Tibial nerve (tissue), 4 donors: ENCODE measurements around the gene SERPINA6. TPM values are rescaled to one million over a fixed set of nuclear protein-coding genes. Genes with fewer than 3 reads are reported as not detected.

ENCODE experiments used
- DNase-seq, 2 donors: peaks; one replicate each; pipeline ENCODE4 v3.0.0-alpha.2; 2019; ENCODE audit warnings: low spot score in 2 of 2
- H3K27ac ChIP-seq, 4 donors: fragments of 200-600 bp; sonication (generic) in 3 of 4; one replicate each; pipeline ENCODE4 v1.5.1; 2017 to 2019; ENCODE audit warnings: mild to moderate bottlenecking in 1 of 4
- H3K27me3 ChIP-seq, 2 donors: fragments of 200-600 bp; sonication (generic) in 1 of 2; one replicate each; pipeline versions ENCODE4 v1.5.1 to v1.6.0; 2017 to 2019
- H3K36me3 ChIP-seq, 3 donors: fragments of 200-600 bp; sonication (generic); one replicate each; pipeline ENCODE4 v1.5.1; 2018 to 2019
- H3K4me1 ChIP-seq, 4 donors: fragments of 200-600 bp; sonication (generic) in 3 of 4; one replicate each; pipeline ENCODE4 v1.5.1; 2017 to 2019
- H3K4me3 ChIP-seq, 4 donors: fragments of 200-600 bp; sonication (generic) in 3 of 4; one replicate each; pipeline ENCODE4 v1.5.1; 2017 to 2019; ENCODE audit warnings: mild to moderate bottlenecking in 1 of 4, moderate library complexity in 1 of 4
- H3K9me3 ChIP-seq, 4 donors: fragments of 200-600 bp; sonication (generic) in 3 of 4; one replicate each; pipeline ENCODE4 v1.5.1; 2017 to 2019
- EP300 ChIP-seq, 2 donors: sonication (generic); formaldehyde crosslinking; IDR thresholded peaks; one replicate each; pipeline ENCODE4 v1.6.1; 2017; ENCODE audit warnings: antibody characterized with exemption in 2 of 2, mild to moderate bottlenecking in 1 of 2
- POLR2A ChIP-seq, 2 donors: fragments of 450-650 bp; IDR thresholded peaks; one replicate each; pipeline ENCODE4 v1.6.1; 2017; ENCODE audit warnings: antibody characterized with exemption in 2 of 2, mild to moderate bottlenecking in 2 of 2, moderate library complexity in 2 of 2
- WGBS, 2 donors: methylation state at CpG; one replicate each; pipeline ENCODE4 v1.1.5; 2018; 5-methylcytosine and 5-hydroxymethylcytosine counted together
- total RNA-seq, 4 donors: library from RNA; depleted of rRNA; stranded (reverse); fragments of >200 nt; gene quantifications; one replicate each; pipeline ENCODE4 v1.1.0, GENCODE V29; 2016
- TF ChIP-seq, protein P1 (sequence below), 5 experiments: fragments of 200-600 bp in 3 of 5; fragments of 450-650 bp in 2 of 5; sonication (generic) in 3 of 5; IDR thresholded peaks; one replicate each; pipeline ENCODE4 v1.5.1; 2016 to 2019; ENCODE audit warnings: antibody characterized with exemption in 5 of 5, mild to moderate bottlenecking in 3 of 5, moderate library complexity in 2 of 5

Gene SERPINA6
- total RNA-seq, 4 donors from 2014 or later, result 0.63 TPM; not detected in 3

DNA sequence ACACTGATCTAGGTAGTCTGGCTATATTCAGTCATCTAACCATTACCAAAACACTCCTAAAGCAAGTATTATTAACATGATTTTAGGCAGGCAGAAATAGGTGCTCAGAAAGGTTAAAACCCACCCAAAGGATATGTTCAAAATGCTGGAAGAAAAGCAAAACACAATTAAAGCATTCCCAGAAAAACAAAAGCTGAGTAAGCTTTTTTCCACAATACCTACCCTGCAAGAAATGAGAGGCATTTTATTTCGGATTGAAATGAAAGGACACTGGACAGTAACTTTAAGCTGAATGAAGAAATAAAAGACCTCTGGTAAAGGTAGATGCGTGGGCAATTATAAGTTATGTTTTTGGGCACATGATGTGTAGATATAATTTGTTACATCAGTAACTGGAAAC is 8.2 kb downstream of the SERPINA6 start:
- no peak overlapping the region for H3K27ac ChIP-seq
- H3K27me3 ChIP-seq, result no peaks in the 10 kb centered on the region
- no peaks in the 10 kb centered on the region for H3K4me1 ChIP-seq
- 87 to 92% methylated on average over 2 of the region's 2 CpGs for WGBS, 2 donors
- TF ChIP-seq POLR2A (IDR thresholded peaks at IDR 0.05), result no peak
- TF ChIP-seq, protein P1, sequence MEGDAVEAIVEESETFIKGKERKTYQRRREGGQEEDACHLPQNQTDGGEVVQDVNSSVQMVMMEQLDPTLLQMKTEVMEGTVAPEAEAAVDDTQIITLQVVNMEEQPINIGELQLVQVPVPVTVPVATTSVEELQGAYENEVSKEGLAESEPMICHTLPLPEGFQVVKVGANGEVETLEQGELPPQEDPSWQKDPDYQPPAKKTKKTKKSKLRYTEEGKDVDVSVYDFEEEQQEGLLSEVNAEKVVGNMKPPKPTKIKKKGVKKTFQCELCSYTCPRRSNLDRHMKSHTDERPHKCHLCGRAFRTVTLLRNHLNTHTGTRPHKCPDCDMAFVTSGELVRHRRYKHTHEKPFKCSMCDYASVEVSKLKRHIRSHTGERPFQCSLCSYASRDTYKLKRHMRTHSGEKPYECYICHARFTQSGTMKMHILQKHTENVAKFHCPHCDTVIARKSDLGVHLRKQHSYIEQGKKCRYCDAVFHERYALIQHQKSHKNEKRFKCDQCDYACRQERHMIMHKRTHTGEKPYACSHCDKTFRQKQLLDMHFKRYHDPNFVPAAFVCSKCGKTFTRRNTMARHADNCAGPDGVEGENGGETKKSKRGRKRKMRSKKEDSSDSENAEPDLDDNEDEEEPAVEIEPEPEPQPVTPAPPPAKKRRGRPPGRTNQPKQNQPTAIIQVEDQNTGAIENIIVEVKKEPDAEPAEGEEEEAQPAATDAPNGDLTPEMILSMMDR (IDR thresholded peaks at IDR 0.05), result no peak
- no peak for TF ChIP-seq EP300 (IDR thresholded peaks at IDR 0.05)
- peaks cover 0 to 18% (median 0%) of the 10 kb centered on the region in 4 donors for H3K9me3 ChIP-seq
- no peaks in the 10 kb centered on the region for H3K36me3 ChIP-seq
- no peak overlapping the region for H3K4me3 ChIP-seq
- DNase-seq, result no peak

DNA sequence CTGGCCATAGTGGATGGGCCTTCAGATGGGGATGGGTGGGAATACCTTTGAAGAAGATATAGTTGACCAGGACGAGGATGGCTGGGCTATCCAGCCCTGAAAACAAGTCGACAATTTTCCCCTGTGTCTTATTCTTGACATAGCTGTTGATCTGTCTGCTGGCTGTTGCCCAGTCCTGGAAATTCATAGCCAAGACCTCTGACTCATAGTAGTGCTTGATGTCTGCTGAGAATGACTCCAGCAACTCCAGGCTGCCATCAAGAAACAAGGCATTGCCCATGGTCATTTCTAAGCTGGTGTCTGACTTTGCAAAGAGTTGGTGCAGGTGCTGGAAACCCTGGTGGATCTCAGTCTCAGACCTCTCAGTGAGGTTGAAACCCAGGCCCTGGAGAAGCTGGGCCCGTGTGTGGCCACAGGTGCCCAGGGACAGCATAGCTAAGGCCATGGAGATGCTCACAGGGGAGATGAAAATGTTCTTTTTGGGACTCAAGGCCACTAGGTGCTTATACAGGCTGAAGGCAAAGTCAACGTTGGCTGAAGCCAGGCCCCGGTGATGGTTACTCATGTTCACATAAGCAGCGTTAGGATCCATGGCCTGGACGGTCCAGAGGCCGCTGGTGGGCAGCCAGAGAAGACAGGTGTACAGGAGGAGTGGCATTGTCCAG is 9.0 kb downstream of the SERPINA6 start:
- no peaks in the 10 kb centered on the region for H3K36me3 ChIP-seq
- 88 to 91% methylated on average over 6 to 8 of the region's 8 CpGs for WGBS, 2 donors
- TF ChIP-seq, protein P1 (IDR thresholded peaks at IDR 0.05), result no peak
- TF ChIP-seq EP300 (IDR thresholded peaks at IDR 0.05) (no peak), POLR2A (IDR thresholded peaks at IDR 0.05) (no peak)
- DNase-seq, result peak in 1 of 2 donors; percentile 72
- H3K4me1 ChIP-seq, result no peaks in the 10 kb centered on the region
- H3K27ac ChIP-seq, result peak overlapping the region in 1 of 4 donors; percentile 17
- peaks cover 0 to 19% (median 0%) of the 10 kb centered on the region in 4 donors for H3K9me3 ChIP-seq
- H3K4me3 ChIP-seq, result no peak overlapping the region
- no peaks in the 10 kb centered on the region for H3K27me3 ChIP-seq

DNA sequence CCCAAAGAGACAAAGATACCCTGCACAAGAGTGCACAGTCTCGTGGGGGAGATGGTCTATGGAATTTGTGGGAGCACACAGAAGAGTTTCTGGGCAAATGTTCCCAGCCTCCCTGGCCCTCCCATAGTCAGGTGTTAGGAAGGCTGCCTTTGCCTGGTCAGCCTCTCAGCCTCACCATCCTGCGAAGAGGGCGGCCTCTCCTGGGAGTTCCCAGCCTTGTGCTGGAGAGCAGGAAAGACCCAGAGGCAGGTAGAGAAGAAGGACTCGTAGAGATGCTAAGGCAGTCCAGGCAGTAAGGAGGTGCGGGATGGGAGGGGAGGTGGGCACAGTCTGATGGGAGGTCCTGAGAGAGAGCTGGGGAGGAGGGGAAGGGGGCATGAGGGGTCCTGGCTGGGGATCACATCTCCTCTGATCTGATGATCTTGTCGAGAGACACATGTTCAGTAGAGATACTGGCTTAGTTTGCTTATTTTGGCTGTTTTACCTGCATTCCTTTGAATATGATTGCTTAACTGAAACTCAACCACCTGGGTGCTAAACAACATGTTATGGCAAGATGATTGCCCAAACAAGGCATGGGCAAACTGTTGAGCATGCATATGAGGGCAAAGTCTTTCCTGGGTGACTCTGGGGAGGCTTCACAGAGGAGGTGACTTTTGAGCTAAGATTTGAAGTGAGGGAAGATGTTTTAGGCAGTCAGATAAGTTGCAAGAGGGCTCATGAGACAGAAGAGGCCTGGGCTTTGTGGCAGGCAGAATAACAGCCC is 10.5 kb downstream of the SERPINA6 start:
- Histone ChIP-seq H3K36me3 (no peaks in the 10 kb centered on the region), H3K9me3 (peaks cover 0 to 20% (median 0%) of the 10 kb centered on the region in 4 donors), H3K4me1 (no peaks in the 10 kb centered on the region), H3K4me3 (no peak overlapping the region), H3K27ac (no peak overlapping the region), H3K27me3 (no peaks in the 10 kb centered on the region)
- TF ChIP-seq, protein P1 (IDR thresholded peaks at IDR 0.05), result no peak
- TF ChIP-seq EP300 (IDR thresholded peaks at IDR 0.05), result no peak
- TF ChIP-seq POLR2A (IDR thresholded peaks at IDR 0.05), result no peak
- 73 to 75% methylated on average over 6 of the region's 6 CpGs for WGBS, 2 donors
- DNase-seq, result no peak

DNA sequence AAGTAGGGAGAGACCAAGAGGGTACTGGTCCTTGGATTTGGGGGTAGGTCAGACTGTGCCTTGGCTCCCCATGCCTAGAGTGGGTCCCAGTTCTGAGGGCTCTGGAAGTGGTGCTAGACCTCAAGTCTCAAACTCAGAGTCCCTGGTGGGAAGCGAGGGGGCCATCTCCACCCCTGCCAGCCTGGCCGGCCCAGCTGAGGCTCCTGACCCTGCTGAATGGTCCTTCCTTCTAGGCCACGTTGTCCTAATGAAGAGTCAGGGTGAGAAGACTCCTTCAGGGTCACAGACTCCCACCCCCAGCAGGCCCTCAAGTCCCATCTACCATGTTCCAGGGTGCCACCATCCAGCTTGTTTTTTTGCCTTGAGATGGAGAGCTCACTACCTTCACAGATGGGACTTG is 12.9 kb downstream of the SERPINA6 start:
- H3K27me3 ChIP-seq, result no peaks in the 10 kb centered on the region
- H3K9me3 ChIP-seq, result peaks cover 0 to 30% (median 0%) of the 10 kb centered on the region in 4 donors
- no peaks in the 10 kb centered on the region for H3K4me1 ChIP-seq
- TF ChIP-seq, protein P1 (IDR thresholded peaks at IDR 0.05), result no peak
- no peak for TF ChIP-seq EP300 (IDR thresholded peaks at IDR 0.05)
- TF ChIP-seq POLR2A (IDR thresholded peaks at IDR 0.05), result no peak
- no peak overlapping the region for H3K27ac ChIP-seq
- DNase-seq, result no peak
- H3K4me3 ChIP-seq, result no peak overlapping the region
- H3K36me3 ChIP-seq, result no peaks in the 10 kb centered on the region
- WGBS, 2 donors, result 68 to 90% methylated on average over 2 to 3 of the region's 3 CpGs

DNA sequence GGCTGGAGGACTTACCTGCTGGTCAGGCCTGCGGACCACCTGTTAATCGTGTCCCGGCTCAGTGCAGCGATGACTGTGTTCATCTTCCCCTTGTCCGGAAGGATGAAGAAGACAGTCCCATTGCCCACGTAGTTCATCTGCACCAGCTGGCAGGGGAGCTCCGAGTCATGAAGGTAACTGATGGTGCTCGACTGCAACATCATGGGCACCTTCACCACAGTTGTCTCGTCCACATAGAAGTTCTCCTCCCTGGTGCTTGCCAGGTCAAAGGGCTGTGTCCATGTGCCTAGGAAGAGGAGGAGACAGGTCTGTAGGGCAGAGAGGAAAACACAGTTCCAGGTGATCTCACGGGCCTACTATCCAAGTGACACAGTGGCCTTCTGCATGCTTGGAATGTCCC is 13.4 kb downstream of the SERPINA6 start:
- H3K4me1 ChIP-seq, result no peaks in the 10 kb centered on the region
- no peaks in the 10 kb centered on the region for H3K36me3 ChIP-seq
- H3K27ac ChIP-seq, result no peak overlapping the region
- peaks cover 0 to 30% (median 0%) of the 10 kb centered on the region in 4 donors for H3K9me3 ChIP-seq
- H3K27me3 ChIP-seq, result no peaks in the 10 kb centered on the region
- no peak for TF ChIP-seq EP300 (IDR thresholded peaks at IDR 0.05)
- TF ChIP-seq POLR2A (IDR thresholded peaks at IDR 0.05), result no peak
- TF ChIP-seq, protein P1 (IDR thresholded peaks at IDR 0.05), result no peak
- H3K4me3 ChIP-seq, result no peak overlapping the region
- no peak for DNase-seq
- 86 to 93% methylated on average over 8 to 10 of the region's 10 CpGs for WGBS, 2 donors
